NCI-H1092 treated with DMSO at 0.1 percent for 48 hours (cell line): ENCODE results near the gene SOBP.

Experiments used
- DNase-seq: peaks from one replicate; lab custom pipeline; 2025; lab: John Stamatoyannopoulos, UW

The SOBP gene

GRCh38 chr6:107554326-107554725, 64.4 kb downstream of the SOBP start:
- DNase-seq = no peak

GRCh38 chr6:107554918-107555317, 65.0 kb downstream of the SOBP start:
- DNase-seq = no peak

GRCh38 chr6:107555449-107555848, 65.5 kb downstream of the SOBP start:
- no peak for DNase-seq

- no peak for DNase-seq
Observed at GRCh38 chr6:107556082-107556481, 66.2 kb downstream of the SOBP start.

GRCh38 chr6:107557698-107558097, 67.8 kb downstream of the SOBP start:
- DNase-seq = no peak

- DNase-seq = no peak
Observed at GRCh38 chr6:107560657-107561056, 70.7 kb downstream of the SOBP start.

- DNase-seq = no peak
Observed at GRCh38 chr6:107561306-107561705, 71.4 kb downstream of the SOBP start.

- no peak for DNase-seq
Observed at GRCh38 chr6:107563694-107564588, 74.0 kb downstream of the SOBP start.

GRCh38 chr6:107564589-107564951, 74.7 kb downstream of the SOBP start:
- DNase-seq = no peak

- no peak for DNase-seq
Observed at GRCh38 chr6:107565165-107565723, 75.3 kb downstream of the SOBP start.

GRCh38 chr6:107567643-107568042, 77.7 kb downstream of the SOBP start:
- DNase-seq = no peak

- no peak for DNase-seq
Observed at GRCh38 chr6:107569473-107569872, 79.6 kb downstream of the SOBP start.

GRCh38 chr6:107571354-107571753, 81.4 kb downstream of the SOBP start:
- DNase-seq = no peak

GRCh38 chr6:107572886-107573285, 83.0 kb downstream of the SOBP start:
- no peak for DNase-seq

- no peak for DNase-seq
Observed at GRCh38 chr6:107574856-107575255, 84.9 kb downstream of the SOBP start.

- DNase-seq = no peak
Observed at GRCh38 chr6:107576852-107577251, 86.9 kb downstream of the SOBP start.

GRCh38 chr6:107578642-107579341, 88.9 kb downstream of the SOBP start:
- no peak for DNase-seq

- DNase-seq = no peak
Observed at GRCh38 chr6:107579456-107580056, 89.6 kb downstream of the SOBP start.

GRCh38 chr6:107582086-107582485, 92.2 kb downstream of the SOBP start:
- DNase-seq = no peak

- no peak for DNase-seq
Observed at GRCh38 chr6:107584726-107585125, 94.8 kb downstream of the SOBP start.

GRCh38 chr6:107585815-107586435, 96.0 kb downstream of the SOBP start:
- DNase-seq = peak; percentile 7

GRCh38 chr6:107587451-107587850, 97.5 kb downstream of the SOBP start:
- no peak for DNase-seq
